Esophagus muscularis mucosa (tissue), 4 donors: ENCODE data around the gene ST8SIA5.

Experiments
- CTCF ChIP-seq, 3 experiments: fragments of 200-600 bp in 2 of 3; fragments of 450-650 bp in 1 of 3; sonication (generic) in 2 of 3; IDR thresholded peaks; one replicate each; pipeline ENCODE4 v1.5.1; 2017 to 2019; ENCODE audit warnings: antibody characterized with exemption in 3 of 3, mild to moderate bottlenecking in 2 of 3, moderate library complexity in 1 of 3
- EP300 ChIP-seq: sonication (generic); formaldehyde crosslinking; IDR thresholded peaks from one replicate; pipeline ENCODE4 v1.6.1; 2017; ENCODE audit warnings: antibody characterized with exemption
- POLR2A ChIP-seq: fragments of 450-650 bp; IDR thresholded peaks from one replicate; pipeline ENCODE4 v1.6.1; 2017; ENCODE audit warnings: antibody characterized with exemption, moderate library complexity, mild to moderate bottlenecking, low read depth
- POLR2AphosphoS5 ChIP-seq, 2 donors: sonication (generic); formaldehyde crosslinking; IDR thresholded peaks; one replicate each; pipeline ENCODE4 v1.6.1; 2017; ENCODE audit warnings: antibody characterized with exemption in 2 of 2

GRCh38 chr18:46641917-46642316, 114.9 kb downstream of the ST8SIA5 start:
- TF ChIP-seq POLR2A (no peak), CTCF (IDR thresholded peaks at IDR 0.05) (no peak), POLR2AphosphoS5 (IDR thresholded peaks at IDR 0.05) (no peak), EP300 (no peak)
